Measurements from ENCODE around the gene LHX3.

The LHX3 gene

DNA sequence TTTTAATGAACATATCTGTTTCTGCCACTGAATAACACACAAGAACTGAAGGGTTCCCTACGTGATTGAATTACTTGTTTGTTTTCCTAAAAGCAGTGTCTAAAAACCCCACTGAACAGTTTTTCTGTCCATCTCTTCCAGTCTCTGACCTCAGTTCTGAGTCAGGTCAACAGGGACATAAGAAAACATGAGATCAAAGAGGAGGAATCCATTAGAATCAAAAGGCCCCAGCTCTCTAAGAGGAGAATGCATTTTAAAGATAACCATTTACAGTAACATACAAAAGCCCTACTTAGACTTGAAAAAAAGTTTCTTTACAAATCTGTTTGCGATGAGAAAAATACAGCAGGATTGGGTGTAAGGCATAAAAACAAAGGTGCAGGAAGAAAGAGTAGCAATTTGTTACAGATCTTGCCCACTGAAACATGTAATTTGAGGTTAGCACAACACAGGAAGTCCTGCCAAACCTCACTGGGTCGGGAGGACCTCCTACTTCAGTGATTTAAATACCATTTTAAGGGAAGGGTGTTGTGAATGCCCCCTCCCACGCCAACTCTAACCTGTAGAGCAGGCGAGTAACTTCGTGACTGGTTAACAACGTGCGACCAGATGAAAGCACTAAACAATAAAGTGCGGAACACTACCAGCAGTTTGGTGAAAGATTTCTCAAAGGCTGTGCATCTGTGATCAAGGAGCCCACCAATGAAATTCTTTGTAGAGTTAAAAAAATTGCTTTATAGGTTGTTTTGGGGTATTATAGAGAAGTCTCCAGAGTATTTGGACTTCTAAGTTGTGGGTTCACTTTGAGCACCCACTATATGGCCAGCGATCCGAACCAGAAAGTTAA, 39.4 kb upstream of the LHX3 start:
- ATAC-seq, result no peak
- no peak for TF ChIP-seq TOX (CRISPR knock-in tag; IDR thresholded peaks at IDR 0.05; ENCODE audit: borderline replicate concordance)
- TF ChIP-seq, protein P1, sequence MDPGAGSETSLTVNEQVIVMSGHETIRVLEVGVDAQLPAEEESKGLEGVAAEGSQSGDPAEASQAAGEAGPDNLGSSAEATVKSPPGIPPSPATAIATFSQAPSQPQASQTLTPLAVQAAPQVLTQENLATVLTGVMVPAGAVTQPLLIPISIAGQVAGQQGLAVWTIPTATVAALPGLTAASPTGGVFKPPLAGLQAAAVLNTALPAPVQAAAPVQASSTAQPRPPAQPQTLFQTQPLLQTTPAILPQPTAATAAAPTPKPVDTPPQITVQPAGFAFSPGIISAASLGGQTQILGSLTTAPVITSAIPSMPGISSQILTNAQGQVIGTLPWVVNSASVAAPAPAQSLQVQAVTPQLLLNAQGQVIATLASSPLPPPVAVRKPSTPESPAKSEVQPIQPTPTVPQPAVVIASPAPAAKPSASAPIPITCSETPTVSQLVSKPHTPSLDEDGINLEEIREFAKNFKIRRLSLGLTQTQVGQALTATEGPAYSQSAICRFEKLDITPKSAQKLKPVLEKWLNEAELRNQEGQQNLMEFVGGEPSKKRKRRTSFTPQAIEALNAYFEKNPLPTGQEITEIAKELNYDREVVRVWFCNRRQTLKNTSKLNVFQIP (CRISPR knock-in tag; IDR thresholded peaks at IDR 0.05; ENCODE audit: borderline replicate concordance, low read depth), result no peak
- TF ChIP-seq OSR1 (CRISPR knock-in tag; IDR thresholded peaks at IDR 0.05), result no peak
- TF ChIP-seq CSDC2 (CRISPR knock-in tag; IDR thresholded peaks at IDR 0.05), result no peak
- TF ChIP-seq, protein P2, sequence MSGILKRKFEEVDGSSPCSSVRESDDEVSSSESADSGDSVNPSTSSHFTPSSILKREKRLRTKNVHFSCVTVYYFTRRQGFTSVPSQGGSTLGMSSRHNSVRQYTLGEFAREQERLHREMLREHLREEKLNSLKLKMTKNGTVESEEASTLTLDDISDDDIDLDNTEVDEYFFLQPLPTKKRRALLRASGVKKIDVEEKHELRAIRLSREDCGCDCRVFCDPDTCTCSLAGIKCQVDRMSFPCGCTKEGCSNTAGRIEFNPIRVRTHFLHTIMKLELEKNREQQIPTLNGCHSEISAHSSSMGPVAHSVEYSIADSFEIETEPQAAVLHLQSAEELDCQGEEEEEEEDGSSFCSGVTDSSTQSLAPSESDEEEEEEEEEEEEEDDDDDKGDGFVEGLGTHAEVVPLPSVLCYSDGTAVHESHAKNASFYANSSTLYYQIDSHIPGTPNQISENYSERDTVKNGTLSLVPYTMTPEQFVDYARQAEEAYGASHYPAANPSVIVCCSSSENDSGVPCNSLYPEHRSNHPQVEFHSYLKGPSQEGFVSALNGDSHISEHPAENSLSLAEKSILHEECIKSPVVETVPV (CRISPR knock-in tag; IDR thresholded peaks at IDR 0.05), result no peak
- no peak for TF ChIP-seq ESRRG (CRISPR knock-in tag; IDR thresholded peaks at IDR 0.05)
- no peak for TF ChIP-seq GLIS3 (CRISPR knock-in tag; IDR thresholded peaks at IDR 0.05)
- TF ChIP-seq ZNF565 (CRISPR knock-in tag; conservative IDR thresholded peaks at IDR 0.05; ENCODE audit: low read depth), result no peak
- no peak for TF ChIP-seq ARNTL (CRISPR knock-in tag; IDR thresholded peaks at IDR 0.05; ENCODE audit: borderline replicate concordance, low read depth)
- no peak for TF ChIP-seq ISL1 (CRISPR knock-in tag; IDR thresholded peaks at IDR 0.05)
- TF ChIP-seq, protein P3, sequence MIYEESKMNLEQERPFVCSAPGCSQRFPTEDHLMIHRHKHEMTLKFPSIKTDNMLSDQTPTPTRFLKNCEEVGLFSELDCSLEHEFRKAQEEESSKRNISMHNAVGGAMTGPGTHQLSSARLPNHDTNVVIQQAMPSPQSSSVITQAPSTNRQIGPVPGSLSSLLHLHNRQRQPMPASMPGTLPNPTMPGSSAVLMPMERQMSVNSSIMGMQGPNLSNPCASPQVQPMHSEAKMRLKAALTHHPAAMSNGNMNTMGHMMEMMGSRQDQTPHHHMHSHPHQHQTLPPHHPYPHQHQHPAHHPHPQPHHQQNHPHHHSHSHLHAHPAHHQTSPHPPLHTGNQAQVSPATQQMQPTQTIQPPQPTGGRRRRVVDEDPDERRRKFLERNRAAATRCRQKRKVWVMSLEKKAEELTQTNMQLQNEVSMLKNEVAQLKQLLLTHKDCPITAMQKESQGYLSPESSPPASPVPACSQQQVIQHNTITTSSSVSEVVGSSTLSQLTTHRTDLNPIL (CRISPR knock-in tag; IDR thresholded peaks at IDR 0.05; ENCODE audit: low read depth), result no peak
- TF ChIP-seq PPARA (CRISPR knock-in tag; IDR thresholded peaks at IDR 0.05; ENCODE audit: borderline replicate concordance), result no peak
- TF ChIP-seq ZNF8 (CRISPR knock-in tag; IDR thresholded peaks at IDR 0.05), result no peak
- TF ChIP-seq, protein P4, sequence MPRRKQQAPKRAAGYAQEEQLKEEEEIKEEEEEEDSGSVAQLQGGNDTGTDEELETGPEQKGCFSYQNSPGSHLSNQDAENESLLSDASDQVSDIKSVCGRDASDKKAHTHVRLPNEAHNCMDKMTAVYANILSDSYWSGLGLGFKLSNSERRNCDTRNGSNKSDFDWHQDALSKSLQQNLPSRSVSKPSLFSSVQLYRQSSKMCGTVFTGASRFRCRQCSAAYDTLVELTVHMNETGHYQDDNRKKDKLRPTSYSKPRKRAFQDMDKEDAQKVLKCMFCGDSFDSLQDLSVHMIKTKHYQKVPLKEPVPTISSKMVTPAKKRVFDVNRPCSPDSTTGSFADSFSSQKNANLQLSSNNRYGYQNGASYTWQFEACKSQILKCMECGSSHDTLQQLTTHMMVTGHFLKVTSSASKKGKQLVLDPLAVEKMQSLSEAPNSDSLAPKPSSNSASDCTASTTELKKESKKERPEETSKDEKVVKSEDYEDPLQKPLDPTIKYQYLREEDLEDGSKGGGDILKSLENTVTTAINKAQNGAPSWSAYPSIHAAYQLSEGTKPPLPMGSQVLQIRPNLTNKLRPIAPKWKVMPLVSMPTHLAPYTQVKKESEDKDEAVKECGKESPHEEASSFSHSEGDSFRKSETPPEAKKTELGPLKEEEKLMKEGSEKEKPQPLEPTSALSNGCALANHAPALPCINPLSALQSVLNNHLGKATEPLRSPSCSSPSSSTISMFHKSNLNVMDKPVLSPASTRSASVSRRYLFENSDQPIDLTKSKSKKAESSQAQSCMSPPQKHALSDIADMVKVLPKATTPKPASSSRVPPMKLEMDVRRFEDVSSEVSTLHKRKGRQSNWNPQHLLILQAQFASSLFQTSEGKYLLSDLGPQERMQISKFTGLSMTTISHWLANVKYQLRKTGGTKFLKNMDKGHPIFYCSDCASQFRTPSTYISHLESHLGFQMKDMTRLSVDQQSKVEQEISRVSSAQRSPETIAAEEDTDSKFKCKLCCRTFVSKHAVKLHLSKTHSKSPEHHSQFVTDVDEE (CRISPR knock-in tag; IDR thresholded peaks at IDR 0.05), result no peak
- TF ChIP-seq ZFP3 (CRISPR knock-in tag; IDR thresholded peaks at IDR 0.05), result no peak
- no peak for TF ChIP-seq ZNF70 (CRISPR knock-in tag; IDR thresholded peaks at IDR 0.05)

DNA sequence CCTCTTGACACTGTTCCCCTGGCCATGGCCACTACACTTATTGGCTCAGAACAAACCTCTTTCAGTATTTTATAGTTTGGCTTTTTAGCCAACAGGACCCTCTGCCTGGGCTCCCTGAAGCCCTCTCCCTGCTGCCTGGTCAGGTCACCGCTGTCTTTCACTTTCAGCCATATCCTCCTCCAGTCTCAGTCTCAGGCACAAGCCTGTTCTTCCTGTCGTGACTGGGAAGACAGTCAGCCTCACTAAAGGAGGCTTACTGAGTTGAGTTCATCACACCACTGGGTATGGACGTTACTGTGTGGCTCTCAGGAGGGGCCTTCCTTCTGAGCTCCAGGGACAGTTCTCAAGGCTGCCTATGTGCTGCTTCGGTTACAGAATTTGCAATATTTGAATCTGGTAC, 38.7 kb upstream of the LHX3 start:
- TF ChIP-seq, protein P2 (CRISPR knock-in tag; IDR thresholded peaks at IDR 0.05), result no peak
- TF ChIP-seq, protein P4 (CRISPR knock-in tag; IDR thresholded peaks at IDR 0.05), result no peak
- TF ChIP-seq SNAI2 (CRISPR knock-in tag; IDR thresholded peaks at IDR 0.05), result no peak

More for the DNA sequence above, 38.7 kb upstream of the LHX3 start:
- ATAC-seq, result no peak
